CD4-positive, alpha-beta T cell (primary cell): ENCODE measurements around the gene CYP19A1. TPM values are rescaled to one million over a fixed set of nuclear protein-coding genes. Genes with fewer than 3 reads are reported as not detected.

ENCODE experiments used
- ATAC-seq: fragments of 200-7000 bp; cut with Tn5 transposase; one replicate; pipeline ENCODE4 v1.10.0; 2022; ENCODE audit warnings: mild to moderate bottlenecking; ENCODE audit not compliant: poor library complexity
- CTCF ChIA-PET: fragments of 350-600 bp; sonication (Branson Sonifier 250); formaldehyde crosslinking; loops from one replicate; lab custom pipeline; 2021; ENCODE audit warnings: antibody characterized with exemption, inconsistent platforms; lab: Charles Lee
- POLR2A ChIA-PET: fragments of 350-600 bp; sonication (Branson Sonifier 250); formaldehyde crosslinking; loops from one replicate; lab custom pipeline; 2021; ENCODE audit warnings: antibody characterized with exemption, inconsistent platforms; lab: Charles Lee
- DNase-seq, 14 experiments: peaks; one replicate each; pipeline ENCODE4 v3.0.0-alpha.2; 2013 to 2020; ENCODE audit warnings: mixed read lengths in 2 of 14
- H3K27ac ChIP-seq, 2 donors: one replicate each; pipeline versions ENCODE4 v1.5.1 to v1.7.0; 2013; ENCODE audit warnings: low read length in 2 of 2, low read depth in 1 of 2, mild to moderate bottlenecking in 1 of 2
- H3K27me3 ChIP-seq, 2 experiments: 1 replicate in 1 of 2; 2 replicates in 1 of 2; pipeline versions ENCODE4 v1.6.1 to v1.7.0; 2013; ENCODE audit warnings: low read length in 2 of 2, control low read depth in 1 of 2, mild to moderate bottlenecking in 1 of 2, moderate library complexity in 1 of 2; ENCODE audit not compliant: insufficient read depth in 2 of 2, control insufficient read depth in 1 of 2
- H3K36me3 ChIP-seq: one replicate; pipeline ENCODE4 v1.6.1; 2013; ENCODE audit warnings: low read length, control low read depth; ENCODE audit not compliant: insufficient read depth
- H3K4me1 ChIP-seq: one replicate; pipeline ENCODE4 v1.6.1; 2013; ENCODE audit warnings: low read length, control low read depth; ENCODE audit not compliant: insufficient read depth
- H3K4me3 ChIP-seq: one replicate; pipeline ENCODE4 v1.5.1; 2013; ENCODE audit warnings: mild to moderate bottlenecking, low read length, moderate library complexity
- H3K9me3 ChIP-seq, 2 experiments: 1 replicate in 1 of 2; 2 replicates in 1 of 2; pipeline versions ENCODE4 v1.6.1 to v1.7.0; 2013; ENCODE audit warnings: low read length in 2 of 2, mild to moderate bottlenecking in 2 of 2, control low read depth in 1 of 2, moderate library complexity in 1 of 2; ENCODE audit not compliant: control insufficient read depth in 1 of 2, insufficient read depth in 1 of 2
- H3K27ac Mint-ChIP-seq: one replicate; pipeline ENCODE4 v1.8.0; 2020; ENCODE audit warnings: mixed read lengths
- H3K27me3 Mint-ChIP-seq: one replicate; pipeline ENCODE4 v1.8.0; 2021; ENCODE audit warnings: mixed read lengths
- H3K36me3 Mint-ChIP-seq: one replicate; pipeline ENCODE4 v1.8.0; 2021; ENCODE audit warnings: low read depth, mixed read lengths
- H3K4me1 Mint-ChIP-seq: one replicate; pipeline ENCODE4 v1.8.0; 2021; ENCODE audit warnings: low read depth, mixed read lengths
- H3K4me3 Mint-ChIP-seq: one replicate; pipeline ENCODE4 v1.8.0; 2020; ENCODE audit warnings: mild to moderate bottlenecking, mixed read lengths
- H3K9me3 Mint-ChIP-seq: one replicate; pipeline ENCODE4 v1.8.0; 2020; ENCODE audit warnings: mixed read lengths
- intact Hi-C, 2 experiments: fragments of 100-400 bp; cut with DNase I in 1 of 2; cut with micrococcal nuclease in 1 of 2; formaldehyde crosslinking; loops; one replicate each; pipeline versions ENCODE4 v1.15.1 to v1.9.0; 2023 to 2025; cut with DNase I, micrococcal nuclease
- total RNA-seq, 174 experiments: library from RNA in 2 of 174; stranded (reverse) in 2 of 174; gene quantifications; one replicate each; pipeline ENCODE4 v1.2.3 and lab custom pipeline; 2021 to 2026
- TF ChIP-seq, protein P1 (sequence below): fragments of 200-600 bp; IDR thresholded peaks from one replicate; pipeline ENCODE4 v1.8.0; 2022; ENCODE audit warnings: antibody characterized with exemption, mild to moderate bottlenecking

The CYP19A1 gene
- total RNA-seq, 2 experiments from 2014 or later: not detected

DNA sequence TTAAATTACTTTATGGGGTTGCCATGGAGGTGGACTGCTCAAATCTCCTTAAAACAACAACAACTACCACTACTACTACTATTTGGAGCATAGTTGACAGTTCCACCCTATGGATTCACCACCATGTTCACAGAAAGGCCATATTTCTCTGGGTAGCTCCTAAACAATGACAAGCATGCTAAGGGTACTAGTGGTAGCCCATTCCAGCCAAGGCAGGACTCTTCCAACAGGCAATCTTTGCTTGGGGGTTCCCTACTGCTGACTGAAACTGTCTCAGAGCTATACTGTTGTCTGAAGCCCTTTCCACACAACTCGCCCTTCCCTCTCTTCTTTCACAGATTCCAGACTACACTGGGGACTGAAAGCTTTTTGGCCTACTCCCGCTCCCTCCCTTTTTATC, 68.9 kb downstream of the CYP19A1 start:
- Mint-ChIP-seq H3K27me3 (peaks cover 19% of the 10 kb centered on the region), H3K27ac (no peak overlapping the region), H3K4me3 (no peak overlapping the region), H3K4me1 (peaks cover 5% of the 10 kb centered on the region), H3K36me3 (no peaks in the 10 kb centered on the region), H3K9me3 (no peaks in the 10 kb centered on the region)
- H3K27me3 ChIP-seq: peaks cover 22 to 39% of the 10 kb centered on the region in 2 experiments
- H3K4me3 ChIP-seq: no peak overlapping the region
- no peak overlapping the region for H3K27ac ChIP-seq
- intact Hi-C loops: no loop called here
- ChIA-PET CTCF (no interaction called here), POLR2A (interaction anchor here (0.6 kb wide), 1 partner anchor 1695 kb away, joined by 3 read pairs; no protein-coding TSS in a partner anchor)
- no peaks in the 10 kb centered on the region for H3K36me3 ChIP-seq
- ATAC-seq (no peak), DNase-seq (no peak)
- peaks cover 3% of the 10 kb centered on the region for H3K4me1 ChIP-seq
- no peaks in the 10 kb centered on the region for H3K9me3 ChIP-seq
- TF ChIP-seq, protein P1, sequence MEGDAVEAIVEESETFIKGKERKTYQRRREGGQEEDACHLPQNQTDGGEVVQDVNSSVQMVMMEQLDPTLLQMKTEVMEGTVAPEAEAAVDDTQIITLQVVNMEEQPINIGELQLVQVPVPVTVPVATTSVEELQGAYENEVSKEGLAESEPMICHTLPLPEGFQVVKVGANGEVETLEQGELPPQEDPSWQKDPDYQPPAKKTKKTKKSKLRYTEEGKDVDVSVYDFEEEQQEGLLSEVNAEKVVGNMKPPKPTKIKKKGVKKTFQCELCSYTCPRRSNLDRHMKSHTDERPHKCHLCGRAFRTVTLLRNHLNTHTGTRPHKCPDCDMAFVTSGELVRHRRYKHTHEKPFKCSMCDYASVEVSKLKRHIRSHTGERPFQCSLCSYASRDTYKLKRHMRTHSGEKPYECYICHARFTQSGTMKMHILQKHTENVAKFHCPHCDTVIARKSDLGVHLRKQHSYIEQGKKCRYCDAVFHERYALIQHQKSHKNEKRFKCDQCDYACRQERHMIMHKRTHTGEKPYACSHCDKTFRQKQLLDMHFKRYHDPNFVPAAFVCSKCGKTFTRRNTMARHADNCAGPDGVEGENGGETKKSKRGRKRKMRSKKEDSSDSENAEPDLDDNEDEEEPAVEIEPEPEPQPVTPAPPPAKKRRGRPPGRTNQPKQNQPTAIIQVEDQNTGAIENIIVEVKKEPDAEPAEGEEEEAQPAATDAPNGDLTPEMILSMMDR: no peak

DNA sequence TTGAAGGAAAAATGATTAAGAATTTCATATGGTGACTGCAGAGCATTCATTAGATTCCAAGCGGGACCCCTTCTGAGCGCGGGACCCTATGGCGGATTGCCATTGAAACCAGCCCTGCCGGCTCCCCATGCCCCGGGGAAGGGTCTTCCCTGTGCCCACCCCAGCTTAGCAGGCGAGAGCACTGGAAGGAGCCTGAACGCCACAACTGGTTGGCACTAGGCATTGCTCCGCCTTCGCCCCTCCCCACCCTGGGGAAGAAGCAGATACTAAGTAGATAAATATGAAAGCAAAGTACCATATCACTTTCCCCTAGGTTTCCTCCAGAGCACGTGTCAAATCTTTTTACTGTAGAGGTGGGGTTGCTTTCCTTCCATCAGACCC, 70.7 kb downstream of the CYP19A1 start:
- Histone ChIP-seq H3K4me1 (peaks cover 3% of the 10 kb centered on the region), H3K4me3 (no peak overlapping the region), H3K36me3 (no peaks in the 10 kb centered on the region), H3K9me3 (no peaks in the 10 kb centered on the region), H3K27me3 (peaks cover 25 to 45% of the 10 kb centered on the region in 2 experiments), H3K27ac (no peak overlapping the region)
- Mint-ChIP-seq H3K4me1 (peaks cover 5% of the 10 kb centered on the region), H3K27me3 (peaks cover 6% of the 10 kb centered on the region), H3K27ac (no peak overlapping the region), H3K36me3 (no peaks in the 10 kb centered on the region), H3K9me3 (no peaks in the 10 kb centered on the region), H3K4me3 (no peak overlapping the region)
- DNase-seq (no peak), ATAC-seq (no peak)
- POLR2A ChIA-PET: no interaction called here
- TF ChIP-seq, protein P1: no peak
- intact Hi-C loops: no loop called here
- CTCF ChIA-PET: no interaction called here

DNA sequence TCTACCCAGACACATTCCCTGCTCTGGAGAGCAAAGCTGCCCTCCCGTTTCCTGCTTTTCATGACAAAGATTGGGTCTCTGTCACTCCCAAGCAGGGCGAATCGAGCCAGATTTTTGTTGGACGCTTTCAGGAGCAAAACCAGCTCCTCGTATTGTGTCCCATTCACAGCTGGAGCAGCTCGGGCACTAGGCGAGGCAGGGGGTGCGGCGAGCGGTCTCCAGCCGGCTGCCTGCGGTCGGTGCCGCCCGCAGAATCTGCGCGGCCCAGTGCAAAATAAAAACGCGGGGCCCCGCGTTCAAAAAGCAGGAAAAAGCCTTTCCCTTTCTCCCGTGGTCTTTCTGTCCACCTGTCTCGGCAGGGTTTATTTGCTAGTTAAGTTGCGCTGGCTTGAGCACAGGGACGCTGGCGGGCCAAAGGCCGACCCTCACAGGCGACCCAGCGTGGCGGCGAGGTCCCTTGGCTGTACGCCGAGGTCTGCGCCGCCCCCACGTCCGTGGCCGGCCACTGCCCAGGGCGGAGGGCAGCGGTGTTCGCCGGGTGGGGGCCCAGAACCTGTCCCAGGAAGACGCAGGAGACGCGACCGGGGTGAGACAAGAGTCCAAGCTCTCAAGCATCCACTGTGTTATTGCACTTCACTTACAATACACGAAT, 71.2 kb downstream of the CYP19A1 start:
- TF ChIP-seq, protein P1: no peak
- Mint-ChIP-seq H3K27ac (no peak overlapping the region), H3K36me3 (no peaks in the 10 kb centered on the region), H3K27me3 (peaks cover 6% of the 10 kb centered on the region), H3K9me3 (no peaks in the 10 kb centered on the region), H3K4me1 (peaks cover 5% of the 10 kb centered on the region), H3K4me3 (no peak overlapping the region)
- ATAC-seq (no peak), DNase-seq (no peak)
- Histone ChIP-seq H3K36me3 (no peaks in the 10 kb centered on the region), H3K27me3 (peaks cover 25 to 45% of the 10 kb centered on the region in 2 experiments), H3K27ac (no peak overlapping the region), H3K9me3 (no peaks in the 10 kb centered on the region), H3K4me3 (no peak overlapping the region), H3K4me1 (peaks cover 3% of the 10 kb centered on the region)
- POLR2A ChIA-PET: no interaction called here
- CTCF ChIA-PET: no interaction called here
- intact Hi-C loops: no loop called here
